Measurements from ENCODE around the gene MYO1D. TPM values are rescaled to one million over a fixed set of nuclear protein-coding genes. Genes with fewer than 3 reads are reported as not detected.

MYO1D gene
- total RNA-seq, 1 experiment from 2014 or later = 1.3 TPM

- no peak for ATAC-seq
- ChIA-PET CTCF (no interaction called here), POLR2A (no interaction called here)
- peaks cover 14% of the 10 kb centered on the region; the same call in 1 of the 2 replicates for H3K27me3 ChIP-seq (ENCODE audit: control insufficient read depth, insufficient read depth, low read length)
- intact Hi-C loops (cut with micrococcal nuclease; ENCODE audit: unreplicated experiment) (no loop called here), in situ Hi-C loops (cut with HindIII; ENCODE audit: low pct_unique_long_range_greater_than_20kb, low sequenced_read_pairs) (no loop called here)
- TF ChIP-seq CTCF (IDR thresholded peaks at IDR 0.05) (no peak), POLR2AphosphoS5 (IDR thresholded peaks at IDR 0.05; ENCODE audit: low read depth, low read length) (no peak), TCF7L2 (IDR thresholded peaks at IDR 0.05; ENCODE audit: low read depth, low read length) (no peak), REST (IDR thresholded peaks at IDR 0.05; ENCODE audit: insufficient read depth in 1 of 2, low read depth in 2 of 2, low read length in 1 of 2) (no peak), SIN3A (IDR thresholded peaks at IDR 0.05; ENCODE audit: borderline replicate concordance, insufficient read depth, low read depth, low read length) (no peak)
- H3K36me3 ChIP-seq (ENCODE audit: control insufficient read depth, insufficient read depth, low read length) = no peaks in the 10 kb centered on the region
- H3K4me1 ChIP-seq (ENCODE audit: control insufficient read depth, insufficient read depth, low read length) = no peaks in the 10 kb centered on the region
- BruUV-seq (replicated peaks) = no TSS peak
- H3K27ac ChIP-seq (ENCODE audit: low read length) = no peak overlapping the region
- DNase-seq (ENCODE audit: low read depth, low spot score) = no peak
- H3K9me3 ChIP-seq (ENCODE audit: control insufficient read depth, insufficient read depth, low read depth, low read length) = no peaks in the 10 kb centered on the region
- H3K4me3 ChIP-seq (ENCODE audit: low read depth in 2 of 2, low read length in 2 of 2) = no peak overlapping the region
Measured at GRCh38 chr17:32855620-32856019, 21.3 kb downstream of the MYO1D start.

- Histone ChIP-seq H3K36me3 (ENCODE audit: control insufficient read depth, insufficient read depth, low read length) (no peaks in the 10 kb centered on the region), H3K4me1 (ENCODE audit: control insufficient read depth, insufficient read depth, low read length) (no peaks in the 10 kb centered on the region), H3K4me3 (ENCODE audit: low read depth in 2 of 2, low read length in 2 of 2) (no peak overlapping the region), H3K27me3 (ENCODE audit: control insufficient read depth, insufficient read depth, low read length) (peaks cover 8% of the 10 kb centered on the region; the same call in 1 of the 2 replicates), H3K9me3 (ENCODE audit: control insufficient read depth, insufficient read depth, low read depth, low read length) (no peaks in the 10 kb centered on the region), H3K27ac (ENCODE audit: low read length) (no peak overlapping the region)
- ChIA-PET CTCF (no interaction called here), POLR2A (no interaction called here)
- intact Hi-C loops (cut with micrococcal nuclease; ENCODE audit: unreplicated experiment) (no loop called here), in situ Hi-C loops (cut with HindIII; ENCODE audit: low pct_unique_long_range_greater_than_20kb, low sequenced_read_pairs) (no loop called here)
- no TSS peak for BruUV-seq (replicated peaks)
- DNase-seq (ENCODE audit: low read depth, low spot score) = no peak
- TF ChIP-seq POLR2AphosphoS5 (IDR thresholded peaks at IDR 0.05; ENCODE audit: low read depth, low read length) = no peak
- TF ChIP-seq TCF7L2 (IDR thresholded peaks at IDR 0.05; ENCODE audit: low read depth, low read length) = no peak
- no peak for TF ChIP-seq CTCF (IDR thresholded peaks at IDR 0.05)
- no peak for TF ChIP-seq REST (IDR thresholded peaks at IDR 0.05; ENCODE audit: insufficient read depth in 1 of 2, low read depth in 2 of 2, low read length in 1 of 2)
- no peak for TF ChIP-seq SIN3A (IDR thresholded peaks at IDR 0.05; ENCODE audit: borderline replicate concordance, insufficient read depth, low read depth, low read length)
- ATAC-seq = no peak
Measured at GRCh38 chr17:32854832-32855389, 22.0 kb downstream of the MYO1D start.

Data from Panc1 (cell line).